Measurements from ENCODE around the gene PRKAG2. TPM values are rescaled to one million over a fixed set of nuclear protein-coding genes. Genes with fewer than 3 reads are reported as not detected.

PRKAG2 gene
- total RNA-seq, 1 donor from 2014 or later: 120 TPM

GRCh38 chr7:151738925-151739324 is 138.0 kb downstream of the PRKAG2 start:
- DNase-seq (no peak), ATAC-seq (ENCODE audit: poor library complexity) (no peak)
- intact Hi-C loops (cut with DNase I): no loop called here

DNA sequence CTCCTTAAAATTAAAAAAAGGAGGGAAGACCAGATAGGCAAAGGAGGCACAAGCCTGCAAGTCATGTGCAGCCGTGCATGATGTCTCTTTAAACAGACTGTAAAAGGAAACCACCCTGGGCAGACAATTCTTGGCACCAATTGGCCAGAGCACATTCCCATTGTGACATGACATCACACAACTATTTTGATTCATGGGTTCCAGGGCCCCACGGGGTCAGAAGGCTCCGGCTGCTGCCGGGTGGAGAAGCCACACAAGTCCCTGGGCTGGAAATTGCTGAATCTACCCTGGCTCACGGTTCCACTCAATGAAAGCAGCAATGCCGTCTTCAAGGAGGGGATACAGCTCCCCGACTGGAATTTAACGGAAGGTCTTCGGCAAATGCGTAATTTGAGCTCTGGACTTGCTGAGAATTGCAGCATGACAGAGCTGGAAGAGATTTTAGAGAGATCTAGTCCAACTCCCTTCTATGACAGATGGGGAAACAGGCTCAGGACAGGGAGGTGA is 140.5 kb downstream of the PRKAG2 start:
- intact Hi-C loops (cut with DNase I): no loop called here
- ATAC-seq (ENCODE audit: poor library complexity) (peak; percentile 93), DNase-seq (peak; percentile 78)

- intact Hi-C loops (cut with DNase I): no loop called here
- DNase-seq (no peak), ATAC-seq (ENCODE audit: poor library complexity) (peak; percentile 69)
Observed at GRCh38 chr7:151735851-151736402, 141.0 kb downstream of the PRKAG2 start.

DNA sequence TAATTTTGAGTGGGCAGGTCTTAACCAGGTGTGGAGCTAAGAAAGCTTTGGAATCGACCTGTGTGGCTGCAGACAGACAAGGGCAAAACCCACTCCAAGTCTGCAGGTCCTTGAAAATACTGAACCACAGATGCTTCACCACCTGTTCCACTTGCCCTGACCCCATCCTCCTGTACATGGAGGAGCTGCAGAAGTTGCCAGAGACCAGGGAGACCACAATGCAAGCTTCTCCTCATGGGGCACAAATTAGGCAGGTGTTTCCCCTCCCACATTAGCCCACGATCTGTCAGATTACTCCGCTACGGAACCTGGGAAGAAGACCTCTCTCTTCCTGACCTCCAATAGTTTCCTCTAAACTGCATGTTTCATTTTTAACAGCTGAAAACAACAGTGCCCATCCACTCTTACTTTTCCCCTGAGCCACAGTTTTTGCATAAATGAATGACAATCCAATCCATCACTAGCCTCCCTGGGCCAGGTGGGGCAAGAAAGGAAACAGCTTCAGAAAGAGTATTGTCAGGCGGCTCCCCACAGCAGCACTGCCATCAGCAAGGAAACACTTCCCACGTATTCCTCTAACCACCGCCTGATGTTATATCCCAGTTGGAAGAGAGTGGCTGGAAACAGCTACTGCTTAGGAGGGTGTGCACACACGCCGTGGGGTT is 141.6 kb downstream of the PRKAG2 start:
- intact Hi-C loops (cut with DNase I): no loop called here
- ATAC-seq (ENCODE audit: poor library complexity) (peak; percentile 6), DNase-seq (no peak)

DNA sequence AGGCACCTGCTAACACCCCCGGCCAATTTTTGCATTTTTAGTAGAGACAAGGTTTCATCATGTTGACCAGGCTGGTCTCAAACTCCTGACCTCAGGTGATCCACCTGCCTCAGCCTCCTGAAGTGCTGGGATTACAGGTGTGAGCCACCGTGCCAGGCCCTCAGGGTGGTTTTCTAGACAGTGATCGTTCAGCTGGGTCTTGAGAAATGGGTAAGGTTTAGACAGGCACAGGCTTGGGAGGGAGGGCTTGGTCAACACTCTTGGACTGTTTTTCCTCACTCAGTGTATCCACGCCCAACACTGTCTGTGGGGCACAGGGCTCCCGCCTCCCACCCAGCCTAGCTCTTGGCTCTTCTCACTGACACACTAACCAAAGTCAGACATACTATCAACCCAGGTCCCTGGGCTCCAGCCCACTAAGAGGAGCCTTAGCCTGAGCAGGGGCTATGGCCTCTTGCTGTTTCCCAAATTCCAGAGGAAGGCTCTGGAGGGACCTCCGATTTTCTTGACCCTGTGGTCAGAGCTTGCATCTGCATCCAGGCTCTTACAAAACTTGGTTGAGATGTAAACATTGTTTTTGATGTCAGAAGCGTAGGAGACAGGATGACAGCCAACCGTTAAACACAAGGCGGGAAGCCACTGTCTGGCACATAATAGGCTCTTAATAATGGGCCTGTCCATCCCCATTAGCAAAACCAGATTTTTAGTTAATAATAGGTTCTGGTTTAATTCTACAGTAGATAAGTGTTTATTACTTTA is 143.9 kb downstream of the PRKAG2 start:
- intact Hi-C loops (cut with DNase I): no loop called here
- DNase-seq (no peak), ATAC-seq (ENCODE audit: poor library complexity) (no peak)

DNA sequence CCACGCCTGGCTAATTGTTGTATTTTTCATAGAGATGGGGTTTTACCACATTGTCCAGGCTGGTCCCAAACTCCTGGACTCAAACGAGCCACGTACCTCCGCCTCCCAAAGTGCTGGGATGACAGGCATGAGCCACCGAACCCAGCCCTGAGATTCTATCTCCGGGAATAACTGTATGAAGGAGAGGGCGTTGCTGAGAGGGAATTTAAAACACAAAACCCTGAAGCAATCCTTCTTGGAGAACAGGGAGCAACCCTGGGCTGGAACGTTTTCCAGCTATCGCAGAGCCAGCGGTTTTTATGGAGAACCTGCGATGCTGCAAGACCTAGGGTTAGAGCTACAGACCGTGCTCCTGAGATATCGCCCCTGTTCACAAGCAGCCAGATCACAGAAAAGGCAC is 144.6 kb downstream of the PRKAG2 start:
- intact Hi-C loops (cut with DNase I): no loop called here
- DNase-seq: no peak
- no peak for ATAC-seq (ENCODE audit: poor library complexity)

DNA sequence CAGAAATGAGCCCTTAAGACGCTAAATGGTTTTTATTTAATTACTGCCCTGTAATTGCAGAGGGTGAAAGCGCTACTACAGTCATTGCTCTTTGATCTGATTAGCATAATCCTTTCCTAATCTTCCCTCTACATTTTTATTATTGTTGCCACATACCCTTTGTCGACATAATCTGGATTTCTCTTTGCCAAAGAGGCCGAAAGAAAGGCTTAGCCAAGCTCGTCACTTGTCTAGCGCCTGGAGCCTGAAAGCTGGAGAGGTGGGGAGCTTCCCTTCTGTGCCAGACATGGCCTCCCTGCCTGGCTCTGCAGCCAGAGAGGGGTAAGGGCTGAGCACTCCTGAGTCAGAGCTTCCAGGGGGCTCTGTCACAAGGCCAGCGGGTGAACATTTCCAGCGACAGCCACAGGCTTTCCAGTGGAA is 145.9 kb downstream of the PRKAG2 start:
- DNase-seq: no peak
- intact Hi-C loops (cut with DNase I): no loop called here
- ATAC-seq (ENCODE audit: poor library complexity): peak; percentile 13

GRCh38 chr7:151730591-151730990 is 146.3 kb downstream of the PRKAG2 start:
- intact Hi-C loops (cut with DNase I): no loop called here
- DNase-seq (no peak), ATAC-seq (ENCODE audit: poor library complexity) (no peak)

DNA sequence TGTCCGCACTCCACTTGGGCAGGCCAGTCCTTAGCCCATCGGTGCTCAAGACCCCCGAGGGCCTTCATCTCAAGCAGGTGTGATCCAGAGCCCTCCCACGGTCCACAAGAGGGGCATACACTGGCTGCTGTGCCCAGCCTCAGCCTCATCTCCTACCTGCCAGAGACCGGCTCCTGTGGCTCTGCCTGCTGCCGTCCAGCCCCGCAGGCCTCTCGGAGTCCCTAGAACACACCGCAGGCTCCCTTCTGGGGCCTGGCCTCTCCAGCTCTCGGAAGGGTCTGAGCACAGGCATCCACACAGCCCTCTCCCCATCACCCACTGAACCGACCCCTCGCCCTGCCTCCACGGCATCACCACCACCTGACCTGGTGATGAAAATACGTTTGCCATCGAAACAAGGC is 147.4 kb downstream of the PRKAG2 start:
- ATAC-seq (ENCODE audit: poor library complexity): no peak
- DNase-seq: no peak
- intact Hi-C loops (cut with DNase I): no loop called here

GRCh38 chr7:151728746-151729145 is 148.2 kb downstream of the PRKAG2 start:
- no peak for DNase-seq
- ATAC-seq (ENCODE audit: poor library complexity): no peak
- intact Hi-C loops (cut with DNase I): no loop called here

DNA sequence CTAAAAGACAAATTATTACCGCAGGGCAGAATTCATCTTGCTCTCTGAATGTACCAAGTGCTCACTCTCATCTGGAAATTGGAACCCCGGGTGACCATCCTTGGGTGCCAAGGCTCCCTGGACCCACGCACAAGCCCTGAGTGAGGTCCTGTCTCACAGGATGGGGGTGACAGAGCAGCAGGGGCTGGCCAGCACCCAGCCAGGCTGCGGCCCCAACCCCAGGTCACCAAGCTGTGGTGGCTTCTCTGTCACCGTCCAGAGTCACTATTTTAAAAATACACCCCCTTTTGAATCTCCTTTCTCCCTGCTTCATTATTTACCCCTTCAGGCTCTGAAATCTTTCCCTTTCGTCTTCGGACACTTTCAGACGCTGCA is 148.6 kb downstream of the PRKAG2 start:
- ATAC-seq (ENCODE audit: poor library complexity) (no peak), DNase-seq (no peak)
- intact Hi-C loops (cut with DNase I): no loop called here

DNA sequence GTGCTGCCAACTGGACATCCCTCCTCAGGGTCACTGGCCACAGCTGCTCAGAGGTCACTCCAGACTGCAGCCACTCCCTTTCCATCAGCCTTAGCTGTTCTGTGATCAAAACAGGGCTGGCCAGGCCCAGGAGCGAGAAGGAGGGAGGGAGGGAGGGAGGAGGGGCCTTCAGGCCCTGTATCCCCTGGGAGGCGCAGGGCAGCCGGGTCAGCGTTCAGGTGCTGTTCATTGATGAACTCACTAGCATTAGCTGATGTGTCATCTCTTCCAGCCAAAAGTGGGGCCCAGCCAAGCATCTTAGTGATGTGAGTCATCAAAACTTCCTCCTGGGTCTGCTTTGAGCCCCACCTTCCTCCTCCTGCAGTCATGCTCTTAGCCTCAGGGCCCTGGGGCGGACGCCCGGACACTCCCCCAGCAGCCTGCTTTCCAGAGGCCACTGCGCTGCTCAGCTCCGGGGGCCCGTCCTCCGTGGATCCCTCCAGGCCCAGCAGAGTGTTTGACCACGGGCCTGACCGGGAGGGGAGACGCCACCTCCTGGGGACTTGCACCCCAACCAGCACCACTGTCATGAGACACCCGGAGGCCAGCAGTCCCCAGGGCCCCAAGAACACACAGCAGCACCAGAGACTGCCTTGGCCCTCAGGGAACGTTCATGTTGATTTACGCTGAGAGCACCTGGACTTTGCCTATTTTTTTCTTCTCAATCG is 149.2 kb downstream of the PRKAG2 start:
- intact Hi-C loops (cut with DNase I): no loop called here
- DNase-seq (peak; percentile 82), ATAC-seq (ENCODE audit: poor library complexity) (peak; percentile 51)

- intact Hi-C loops (cut with DNase I): no loop called here
- ATAC-seq (ENCODE audit: poor library complexity): no peak
- no peak for DNase-seq
Observed at GRCh38 chr7:151726652-151727578, 150.0 kb downstream of the PRKAG2 start.

DNA sequence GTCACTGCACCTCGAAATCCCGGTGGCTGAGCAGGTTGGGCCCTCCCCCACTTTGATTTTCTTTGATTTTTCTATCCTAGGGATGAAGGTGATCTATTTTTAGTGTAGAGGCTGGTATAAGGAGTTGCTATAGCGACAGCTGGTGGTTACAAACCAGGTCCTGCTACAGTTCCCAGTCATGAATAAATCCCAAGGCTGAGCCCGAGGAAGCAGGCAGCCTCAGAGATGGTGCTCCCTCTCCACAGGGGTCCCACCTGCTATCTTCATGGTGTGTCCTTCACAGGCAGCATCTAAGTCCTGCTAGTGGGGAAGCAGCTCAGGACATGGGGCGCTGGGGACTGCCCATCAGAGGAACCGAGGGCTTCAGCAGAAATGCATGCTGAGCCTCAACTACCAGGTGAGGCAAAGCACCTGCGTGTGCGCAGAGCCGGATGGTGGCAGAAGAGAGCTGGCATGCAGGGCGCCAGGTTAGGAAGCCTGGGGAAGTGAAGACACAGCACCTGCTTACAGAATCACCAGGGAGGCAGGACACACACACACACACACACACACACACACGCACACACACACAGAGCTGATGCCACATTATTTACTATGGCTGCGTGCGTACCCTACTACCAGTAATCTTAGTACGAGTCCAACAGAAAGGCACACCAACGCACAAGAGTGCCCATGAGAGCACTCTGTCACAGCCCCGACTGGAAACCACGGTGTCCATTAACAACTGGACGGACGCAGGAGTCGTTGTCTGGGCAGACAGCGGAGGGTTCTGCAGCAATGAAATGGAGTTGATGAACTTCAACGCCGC is 150.9 kb downstream of the PRKAG2 start:
- intact Hi-C loops (cut with DNase I): no loop called here
- peak; percentile 38 for DNase-seq
- peak; percentile 44 for ATAC-seq (ENCODE audit: poor library complexity)

- DNase-seq (peak; percentile 37), ATAC-seq (ENCODE audit: poor library complexity) (no peak)
- intact Hi-C loops (cut with DNase I): no loop called here
Observed at GRCh38 chr7:151724920-151725584, 151.9 kb downstream of the PRKAG2 start.

DNA sequence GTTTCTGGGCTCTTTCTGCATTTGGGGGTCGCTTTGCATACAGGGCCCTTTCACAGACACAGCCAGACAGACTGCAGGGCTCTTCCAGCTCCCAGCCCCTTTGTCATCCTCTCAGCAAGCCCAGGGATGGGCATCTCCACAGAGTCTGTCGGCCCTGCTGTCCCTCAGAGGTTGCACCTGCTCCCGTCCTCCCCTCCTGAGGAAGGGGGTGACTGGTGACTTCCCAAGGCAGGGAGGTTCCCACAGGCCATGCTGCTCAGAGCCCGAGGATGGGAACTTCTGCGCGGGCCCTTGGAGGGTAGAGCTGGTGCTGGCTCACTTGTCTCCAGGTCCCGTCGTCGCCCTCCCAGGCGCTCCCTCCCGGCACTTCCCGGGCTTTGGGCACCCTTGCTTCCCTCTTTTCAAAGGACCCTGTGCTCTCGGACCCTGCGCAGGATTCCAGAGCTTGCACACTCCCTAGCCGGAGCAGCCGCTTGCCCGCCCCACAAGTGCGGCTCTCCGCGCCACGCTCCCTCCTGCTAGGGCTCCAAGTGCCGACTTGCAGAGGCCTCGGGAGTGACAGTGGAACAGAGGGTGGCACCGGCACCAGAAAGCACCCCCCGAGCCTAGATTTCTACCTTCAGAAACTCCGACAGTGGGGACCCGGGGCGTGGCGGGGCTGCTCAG is 152.5 kb downstream of the PRKAG2 start:
- ATAC-seq (ENCODE audit: poor library complexity) (no peak), DNase-seq (peak; percentile 22)
- intact Hi-C loops (cut with DNase I): no loop called here

DNA sequence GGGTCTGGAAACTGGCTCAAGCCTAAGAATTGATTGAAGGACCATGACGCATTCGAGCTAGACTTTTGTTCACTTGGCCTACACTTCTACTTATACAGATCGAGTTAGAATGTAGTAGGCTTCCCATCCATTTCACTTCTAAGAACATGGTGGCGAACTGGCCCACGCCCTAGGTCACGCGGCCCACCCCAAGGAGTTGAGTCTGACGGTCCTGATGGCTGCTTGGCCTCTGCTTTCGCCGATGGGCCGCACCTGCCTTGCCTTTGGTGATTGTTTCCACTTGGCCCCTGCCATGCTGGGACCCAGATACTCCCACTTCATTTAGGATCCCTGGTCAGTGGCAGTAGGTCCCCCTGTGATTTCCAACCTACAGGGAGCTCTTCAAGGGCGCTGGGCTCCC is 153.6 kb downstream of the PRKAG2 start:
- ATAC-seq (ENCODE audit: poor library complexity): no peak
- no peak for DNase-seq
- intact Hi-C loops (cut with DNase I): no loop called here
